Measurements from ENCODE around the gene FAM193A. TPM values are rescaled to one million over a fixed set of nuclear protein-coding genes. Genes with fewer than 3 reads are reported as not detected.

FAM193A gene
- polyA plus RNA-seq, 1 experiment: 5.9 TPM

DNA sequence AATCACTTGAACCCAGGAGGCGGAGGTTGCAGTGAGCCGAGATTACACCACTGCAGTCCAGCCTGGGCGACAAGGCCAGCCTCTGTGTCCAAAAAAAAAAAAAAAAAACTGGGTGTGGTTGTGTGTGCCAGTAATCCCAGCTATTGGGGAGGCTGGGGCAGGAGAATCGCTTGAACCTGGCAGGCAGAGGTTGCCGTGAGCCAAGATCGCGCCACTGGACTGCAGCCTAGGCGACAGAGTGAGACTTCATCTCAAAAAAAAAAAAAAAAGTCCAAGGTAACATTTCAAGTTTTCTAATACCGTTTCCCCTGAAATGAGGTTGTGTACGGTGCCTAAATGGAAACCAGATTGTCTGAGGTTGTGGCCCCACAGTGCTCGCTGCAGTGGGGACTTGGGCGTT lies 35.6 kb downstream of the FAM193A start:
- no peak for TF ChIP-seq CTCF (IDR thresholded peaks at IDR 0.05; ENCODE audit: insufficient read depth, low read depth, low read length)
- Histone ChIP-seq H3K27me3 (ENCODE audit: control insufficient read depth, insufficient read depth, low read length) (no peaks in the 10 kb centered on the region), H3K36me3 (ENCODE audit: control insufficient read depth, insufficient read depth, low read length) (0 out of 2 replicates have a peak, but pooled peaks cover 2% of the 10 kb centered on the region), H3K4me3 (ENCODE audit: low read depth, low read length) (no peak overlapping the region)
- ChIA-PET POLR2A (no interaction called here), CTCF (no interaction called here)
- DNase-seq (ENCODE audit: low read depth): no peak

DNA sequence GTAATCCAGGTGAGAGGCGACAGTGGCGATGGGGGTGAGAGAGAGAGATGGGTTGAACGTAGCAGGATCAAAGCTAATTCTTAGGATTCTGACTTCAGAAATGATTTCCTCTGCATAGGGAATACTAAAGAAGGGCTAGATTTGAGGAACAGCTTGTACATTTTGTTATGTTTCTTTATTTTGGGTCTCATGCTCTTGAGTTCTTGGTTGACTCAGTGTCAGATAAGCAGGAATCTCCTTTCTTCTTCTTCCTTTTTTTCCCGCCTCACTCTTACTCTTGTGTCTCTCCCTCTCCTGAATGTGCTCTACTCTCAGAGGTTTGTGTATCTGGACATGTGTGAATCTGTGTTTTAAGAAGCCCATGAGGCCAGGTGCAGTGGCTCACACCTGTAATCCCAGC lies 36.4 kb downstream of the FAM193A start:
- ChIA-PET POLR2A (interaction anchor here (0.7 kb wide), 1 partner anchor 15 kb away, joined by 8 read pairs; no protein-coding TSS in a partner anchor), CTCF (no interaction called here)
- no peak overlapping the region for H3K4me3 ChIP-seq (ENCODE audit: low read depth, low read length)

GRCh38 chr4:2574009-2574408 lies 37.6 kb downstream of the FAM193A start:
- no peak for TF ChIP-seq CTCF (IDR thresholded peaks at IDR 0.05; ENCODE audit: insufficient read depth, low read depth, low read length)
- Histone ChIP-seq H3K27me3 (ENCODE audit: control insufficient read depth, insufficient read depth, low read length) (no peaks in the 10 kb centered on the region), H3K4me3 (ENCODE audit: low read depth, low read length) (no peak overlapping the region), H3K36me3 (ENCODE audit: control insufficient read depth, insufficient read depth, low read length) (no peaks in the 10 kb centered on the region)
- CTCF ChIA-PET: no interaction called here
- no peak for DNase-seq (ENCODE audit: low read depth)
- POLR2A ChIA-PET: no interaction called here

More for the DNA sequence above, 36.4 kb downstream of the FAM193A start:
- Histone ChIP-seq H3K27me3 (ENCODE audit: control insufficient read depth, insufficient read depth, low read length) (no peaks in the 10 kb centered on the region), H3K36me3 (ENCODE audit: control insufficient read depth, insufficient read depth, low read length) (no peaks in the 10 kb centered on the region)
- TF ChIP-seq CTCF (IDR thresholded peaks at IDR 0.05; ENCODE audit: insufficient read depth, low read depth, low read length): no peak
- DNase-seq (ENCODE audit: low read depth): no peak

GRCh38 chr4:2574863-2575262 lies 38.4 kb downstream of the FAM193A start:
- H3K27me3 ChIP-seq (ENCODE audit: control insufficient read depth, insufficient read depth, low read length): no peaks in the 10 kb centered on the region
- DNase-seq (ENCODE audit: low read depth): no peak
- ChIA-PET POLR2A (no interaction called here), CTCF (no interaction called here)
- H3K4me3 ChIP-seq (ENCODE audit: low read depth, low read length): no peak overlapping the region
- no peak for TF ChIP-seq CTCF (IDR thresholded peaks at IDR 0.05; ENCODE audit: insufficient read depth, low read depth, low read length)
- no peaks in the 10 kb centered on the region for H3K36me3 ChIP-seq (ENCODE audit: control insufficient read depth, insufficient read depth, low read length)

GRCh38 chr4:2576290-2576689 lies 39.8 kb downstream of the FAM193A start:
- no peaks in the 10 kb centered on the region for H3K36me3 ChIP-seq (ENCODE audit: control insufficient read depth, insufficient read depth, low read length)
- no peaks in the 10 kb centered on the region for H3K27me3 ChIP-seq (ENCODE audit: control insufficient read depth, insufficient read depth, low read length)
- DNase-seq (ENCODE audit: low read depth): no peak
- TF ChIP-seq CTCF (IDR thresholded peaks at IDR 0.05; ENCODE audit: insufficient read depth, low read depth, low read length): no peak
- H3K4me3 ChIP-seq (ENCODE audit: low read depth, low read length): no peak overlapping the region
- ChIA-PET POLR2A (no interaction called here), CTCF (interaction anchor here (0.6 kb wide), 1 partner anchor 35 kb away, joined by 3 read pairs; no protein-coding TSS in a partner anchor)
